GM18861 (cell line): ENCODE measurements around the gene GAD2.

ENCODE experiments used
- ATAC-seq: cut with Tn5 transposase; IDR thresholded peaks from one replicate; pipeline ENCODE4 v1.9.1; 2021; ENCODE audit not compliant: unreplicated experiment

The GAD2 gene

DNA sequence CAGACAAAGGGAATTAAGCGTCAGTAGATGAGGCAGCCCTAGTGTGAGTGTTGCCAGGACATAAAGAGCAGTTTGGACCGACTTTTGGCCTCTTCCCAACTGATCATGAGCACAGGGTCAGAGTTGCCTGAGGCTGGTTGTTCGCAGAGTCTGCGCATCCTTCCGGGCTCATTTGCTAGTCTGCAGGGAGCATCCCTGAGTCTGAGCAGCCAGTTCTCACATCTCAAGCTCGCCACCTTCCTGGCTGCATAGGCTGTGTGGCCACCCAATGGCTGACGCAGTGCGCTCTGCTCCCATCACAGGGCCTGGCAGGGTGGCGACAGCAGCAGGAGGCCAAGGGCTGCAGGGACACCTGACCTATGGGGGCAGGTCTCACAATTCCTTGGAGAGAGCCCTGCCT is 5.0 kb downstream of the GAD2 start:
- no peak for ATAC-seq

DNA sequence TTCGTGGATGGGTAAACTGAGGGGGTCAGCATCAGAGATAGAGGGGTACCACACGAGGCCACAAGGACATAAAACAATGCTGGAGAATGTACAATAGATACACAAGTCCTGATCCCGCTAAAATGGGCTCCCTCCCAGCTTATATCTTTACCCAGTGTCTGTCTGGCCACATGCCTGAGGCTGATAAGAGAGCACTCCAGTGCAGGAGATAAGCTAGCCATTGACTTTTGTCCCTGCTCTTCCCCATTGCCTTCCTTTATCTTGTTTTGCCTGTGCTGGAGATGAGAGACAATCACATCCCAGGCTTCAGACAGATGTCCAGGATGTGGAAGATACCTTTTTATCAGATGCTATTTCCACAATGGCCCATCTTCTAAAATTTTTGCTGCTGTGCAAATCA is 6.0 kb downstream of the GAD2 start:
- no peak for ATAC-seq

DNA sequence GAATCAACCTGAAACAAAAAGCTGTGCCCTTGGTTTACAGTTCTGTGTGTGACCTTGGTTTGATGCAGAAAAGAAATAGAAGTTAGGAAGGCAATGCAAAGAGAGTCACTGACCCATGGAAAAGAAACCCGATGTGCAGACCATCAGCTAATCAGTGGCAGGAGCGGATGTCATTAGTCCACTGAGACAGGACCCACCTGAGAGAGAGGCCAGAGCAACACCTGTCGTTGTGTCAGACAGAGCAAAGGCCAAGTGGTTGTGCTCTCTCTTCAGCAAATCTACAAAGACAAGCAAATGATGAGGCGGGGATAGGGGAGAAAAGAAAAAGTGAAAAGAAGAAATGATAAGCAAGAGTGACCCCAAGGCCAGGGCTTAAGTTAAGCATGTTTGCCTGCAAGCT is 8.7 kb downstream of the GAD2 start:
- no peak for ATAC-seq

DNA sequence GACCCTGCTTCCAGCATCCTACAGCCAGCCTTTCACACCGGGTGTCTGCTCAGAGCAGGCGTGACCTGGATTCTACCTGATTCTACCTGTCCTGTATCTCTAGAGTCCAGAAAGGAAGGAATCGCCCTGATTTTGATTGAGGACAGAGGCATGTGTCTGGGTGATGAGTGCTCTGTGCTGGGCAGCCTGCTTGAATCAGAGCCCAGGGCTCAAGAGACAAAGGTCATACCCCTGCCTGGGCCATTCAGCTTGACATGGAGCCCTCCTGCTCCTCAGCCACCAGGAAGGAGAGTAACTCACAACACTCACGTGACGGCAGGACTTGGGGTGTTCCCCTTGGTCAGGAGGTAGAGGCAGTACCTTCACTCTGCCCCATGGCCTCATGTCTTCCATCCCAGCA is 11.2 kb downstream of the GAD2 start:
- ATAC-seq, result no peak

DNA sequence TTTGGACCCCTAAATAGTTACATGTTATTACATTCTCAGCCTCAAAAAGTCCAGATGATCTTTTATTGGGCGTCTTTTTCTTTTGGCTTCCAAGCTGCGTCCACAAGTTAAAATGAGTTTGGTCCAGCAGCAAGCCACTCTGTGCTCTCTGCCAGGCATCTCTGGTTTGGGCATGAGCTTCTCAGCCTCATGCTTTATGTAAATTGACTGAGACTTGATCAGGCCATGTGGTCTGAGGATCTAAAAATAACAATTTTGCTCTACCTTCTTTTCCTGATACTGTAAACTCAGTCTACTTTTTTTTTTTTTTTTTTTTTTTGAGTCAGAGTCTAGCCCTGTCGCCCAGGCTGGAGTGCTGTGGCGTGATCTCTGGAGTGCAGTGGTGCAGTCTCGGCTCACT is 15.6 kb downstream of the GAD2 start:
- no peak for ATAC-seq

DNA sequence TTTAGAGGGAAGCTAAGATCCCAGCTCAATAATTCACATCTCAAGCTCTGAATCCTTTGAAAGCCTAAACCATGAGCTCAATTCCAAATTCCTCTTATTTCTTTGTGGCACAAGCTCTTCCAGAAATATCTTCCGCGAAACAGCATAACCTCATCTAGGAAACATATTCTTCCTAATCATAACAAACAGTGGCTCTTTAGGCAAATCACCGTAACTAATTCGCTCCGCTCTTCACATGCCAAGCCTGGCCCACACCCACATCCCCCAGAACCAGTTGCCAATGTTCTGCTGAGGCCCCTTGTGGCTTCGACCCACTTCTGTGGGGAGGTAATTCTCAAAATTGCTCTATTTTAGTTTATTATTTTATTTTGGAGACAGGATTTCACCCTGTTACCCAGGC is 19.2 kb downstream of the GAD2 start:
- no peak for ATAC-seq

DNA sequence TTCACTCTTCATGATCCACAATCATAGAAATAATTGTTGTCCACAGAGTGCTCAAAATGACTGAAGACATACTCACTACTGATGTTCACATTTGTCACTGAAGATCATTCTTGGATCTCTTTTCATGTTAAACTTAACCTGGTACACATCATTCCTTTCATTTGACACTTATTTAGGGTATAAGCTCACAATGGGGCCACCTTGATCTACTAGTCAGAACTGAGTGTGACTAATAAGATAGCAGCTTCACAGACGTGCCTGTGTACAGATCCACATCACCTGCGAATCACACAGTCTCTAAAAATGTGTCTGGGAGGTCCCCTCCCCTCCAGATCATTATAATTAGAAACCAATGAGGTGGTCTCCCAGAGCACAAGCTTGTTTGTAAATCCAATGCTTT is 21.8 kb downstream of the GAD2 start:
- no peak for ATAC-seq

DNA sequence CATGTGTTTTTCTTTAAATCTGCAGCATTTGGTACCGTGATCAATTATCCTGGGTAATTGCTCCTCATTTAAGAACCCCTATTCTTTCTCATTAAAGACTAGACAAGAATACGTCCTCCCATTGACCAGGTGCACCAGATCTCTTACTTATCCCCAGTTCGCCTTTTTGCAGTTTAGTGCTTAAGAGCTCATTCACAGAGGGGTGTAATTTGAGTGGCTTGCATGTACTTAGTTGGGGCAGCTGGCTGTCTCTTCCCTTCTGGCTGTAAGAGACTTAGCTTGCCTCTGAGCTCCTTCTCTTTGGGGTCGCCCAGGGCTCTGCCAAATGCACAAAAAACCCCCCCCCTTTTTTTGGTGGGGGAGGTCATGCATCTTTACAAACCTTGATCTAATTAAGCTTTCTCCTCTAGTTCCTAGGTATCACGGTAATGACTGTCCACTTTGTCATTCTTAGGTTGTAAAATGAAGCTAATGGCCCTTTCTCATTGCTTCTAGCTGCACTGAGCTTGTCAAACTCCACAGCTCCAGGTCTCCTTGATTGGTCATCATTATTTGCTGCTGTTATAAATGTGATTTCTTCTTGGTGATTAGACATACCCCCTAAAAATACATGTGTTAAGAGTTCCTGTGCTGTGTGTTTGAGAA is 26.3 kb downstream of the GAD2 start:
- no peak for ATAC-seq

DNA sequence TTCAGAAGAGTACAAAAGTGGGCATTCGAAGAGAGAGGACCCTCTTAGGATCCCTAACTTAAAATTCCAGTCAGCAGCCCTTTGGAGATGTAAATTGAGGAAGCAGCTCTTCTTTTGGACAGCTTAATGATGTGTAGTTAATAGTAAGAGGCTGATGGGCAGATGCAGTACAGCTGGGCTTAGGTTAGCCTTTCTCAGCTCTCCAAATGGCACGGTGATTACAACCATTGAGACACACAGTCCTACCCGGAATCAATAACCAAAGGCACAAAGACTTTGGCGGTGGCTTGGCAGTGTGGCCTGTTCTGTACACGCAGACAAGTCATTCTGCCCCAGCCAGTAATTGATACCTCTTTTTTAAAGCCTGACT is 26.8 kb downstream of the GAD2 start:
- ATAC-seq, result no peak

DNA sequence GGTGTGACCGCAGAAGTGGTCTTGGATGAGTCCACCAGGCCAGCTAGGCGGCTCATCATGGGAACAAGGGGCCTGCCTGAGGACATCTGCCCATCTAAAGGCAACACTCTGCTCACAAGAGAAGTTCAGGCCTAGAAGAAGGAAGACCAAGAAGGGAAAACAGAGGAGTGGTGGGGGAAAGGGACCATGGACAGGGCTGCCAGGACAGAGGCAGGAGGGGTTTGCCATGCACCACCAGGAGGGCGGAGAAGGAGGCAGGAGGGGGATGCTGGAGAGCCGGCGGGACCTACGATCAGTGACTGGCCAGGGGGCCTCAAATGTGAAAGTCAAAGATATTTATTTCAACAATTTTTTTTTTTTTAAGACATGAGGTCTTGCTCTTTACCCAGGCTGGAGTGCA is 33.1 kb downstream of the GAD2 start:
- no peak for ATAC-seq

DNA sequence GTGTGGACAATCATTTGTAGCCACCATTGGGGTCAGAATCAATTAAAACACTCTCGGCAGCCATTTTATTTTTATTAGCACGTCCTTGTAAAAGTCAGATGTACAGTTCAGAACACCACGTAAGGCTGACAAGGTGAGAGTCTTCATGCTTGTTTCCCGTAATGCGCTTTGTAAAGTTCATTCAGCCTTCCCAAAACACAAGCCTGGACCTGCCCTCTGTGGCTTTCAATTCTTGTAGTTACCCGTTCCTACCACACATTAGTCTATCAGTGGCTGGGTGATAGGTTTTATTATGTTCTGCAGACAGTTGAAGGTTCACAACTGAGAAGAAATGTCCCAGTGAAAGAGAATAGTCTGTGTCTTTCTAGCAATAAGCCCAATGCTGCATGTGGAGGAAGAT is 35.4 kb downstream of the GAD2 start:
- no peak for ATAC-seq

DNA sequence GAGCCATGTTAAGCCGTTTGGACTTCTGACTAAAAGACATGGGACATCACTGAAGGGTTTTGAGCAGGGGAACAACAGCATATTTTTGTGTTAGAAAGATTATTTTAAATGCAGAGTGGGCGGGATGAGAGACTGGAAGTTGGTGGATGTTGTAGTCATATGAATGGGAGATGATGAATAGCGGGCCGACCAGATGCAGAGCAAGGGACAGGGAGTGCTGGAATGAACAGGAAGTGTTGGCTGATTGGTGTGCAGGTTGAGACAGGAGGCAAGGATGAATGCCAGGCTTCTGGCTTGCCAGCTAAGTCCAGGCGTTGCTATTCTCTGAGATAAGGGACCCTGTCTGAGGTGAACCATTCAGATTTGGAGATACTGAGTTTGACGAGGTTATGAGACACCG is 38.0 kb downstream of the GAD2 start:
- no peak for ATAC-seq

DNA sequence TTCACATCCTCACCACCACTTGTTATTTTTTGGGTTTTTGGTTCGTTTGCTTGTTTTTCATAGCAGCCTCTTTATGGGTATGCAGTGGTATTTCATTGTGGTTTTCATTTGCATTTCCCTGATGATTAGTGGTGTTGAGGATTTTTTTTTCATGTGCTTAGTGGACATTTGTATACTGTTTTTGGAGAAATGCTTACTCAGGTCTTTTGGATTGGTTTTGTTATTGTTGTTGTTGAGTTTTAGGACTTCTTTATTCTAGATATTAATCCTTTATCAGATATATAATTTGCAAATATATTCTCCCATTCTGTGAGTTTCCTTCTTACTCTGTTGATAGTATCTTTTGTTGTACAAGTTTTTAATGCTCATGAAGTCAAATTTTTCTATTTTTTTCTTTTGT is 42.8 kb downstream of the GAD2 start:
- no peak for ATAC-seq

DNA sequence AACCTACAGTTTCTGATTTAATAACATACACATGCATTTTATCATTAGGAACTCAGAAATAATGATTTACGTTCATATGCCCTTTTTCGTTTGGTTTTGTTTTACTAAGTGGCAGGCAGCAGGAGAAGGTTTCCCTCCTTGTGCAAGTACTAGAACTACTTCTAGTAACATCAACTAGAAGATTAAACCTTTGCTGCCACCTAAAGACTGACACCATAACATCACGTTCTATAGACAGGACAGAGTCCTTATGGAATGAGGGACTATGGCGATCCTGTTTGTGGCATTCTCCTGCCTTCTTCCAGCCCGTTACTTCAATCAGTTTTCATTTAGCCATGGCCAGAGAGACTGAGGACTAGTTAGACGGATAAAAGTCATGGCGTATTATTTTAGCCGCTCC is 53.2 kb downstream of the GAD2 start:
- ATAC-seq, result no peak

DNA sequence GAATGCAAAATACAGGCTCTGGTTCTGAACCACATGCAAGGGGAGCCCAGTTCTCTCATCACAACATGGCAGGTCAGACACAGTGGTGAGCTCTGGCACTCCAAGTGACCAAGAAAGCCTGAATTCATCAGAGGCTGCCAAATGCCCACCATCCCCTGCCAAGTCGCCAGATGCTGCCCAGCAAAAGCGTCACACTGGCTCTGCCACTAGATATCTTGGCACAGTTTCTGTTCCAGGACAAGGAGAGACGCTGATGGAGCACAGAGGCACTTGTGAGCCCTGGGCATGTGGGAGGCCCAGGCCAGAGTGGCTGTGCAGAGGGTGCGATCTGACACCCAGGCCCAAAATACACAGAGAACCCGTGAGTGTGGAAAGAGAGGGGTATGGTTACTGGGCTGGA is 57.8 kb downstream of the GAD2 start:
- no peak for ATAC-seq

DNA sequence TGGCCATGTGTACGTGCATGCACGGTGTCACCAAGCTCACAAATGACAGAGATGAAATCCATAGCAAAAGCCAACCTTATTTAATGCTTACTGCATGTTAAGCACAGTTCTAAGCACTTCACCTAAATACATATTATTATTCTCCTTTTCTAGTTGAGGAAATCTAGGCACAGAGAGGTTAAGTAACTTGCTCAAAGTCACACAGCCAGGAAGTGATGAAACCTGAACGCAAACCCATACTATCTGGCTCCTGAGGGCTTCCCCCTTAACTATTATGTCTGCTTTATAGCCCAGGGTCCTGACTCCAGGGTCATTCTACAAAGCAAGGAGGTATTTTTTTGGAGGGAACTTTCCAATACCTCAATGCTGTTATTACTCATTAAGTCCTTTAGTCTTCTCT is 61.7 kb downstream of the GAD2 start:
- ATAC-seq, result no peak

DNA sequence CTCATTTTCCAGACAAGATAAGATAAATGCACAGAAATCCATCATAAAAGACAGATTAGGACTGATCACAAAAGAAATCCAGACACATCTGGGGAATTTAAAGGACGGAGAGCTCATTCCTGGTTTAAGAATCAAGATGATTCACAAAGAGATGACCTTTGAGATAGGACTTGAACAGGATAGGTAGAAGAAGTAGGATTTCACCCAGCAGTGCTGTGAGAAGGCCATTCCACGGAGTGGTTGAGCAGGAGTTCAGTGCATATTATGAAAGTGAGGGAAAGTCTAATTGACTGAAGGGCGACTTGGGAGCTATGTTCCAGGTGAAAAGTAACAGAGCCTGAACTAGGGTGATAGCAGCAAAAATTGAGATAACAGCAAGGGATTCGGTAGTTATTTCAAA is 73.7 kb downstream of the GAD2 start:
- no peak for ATAC-seq

DNA sequence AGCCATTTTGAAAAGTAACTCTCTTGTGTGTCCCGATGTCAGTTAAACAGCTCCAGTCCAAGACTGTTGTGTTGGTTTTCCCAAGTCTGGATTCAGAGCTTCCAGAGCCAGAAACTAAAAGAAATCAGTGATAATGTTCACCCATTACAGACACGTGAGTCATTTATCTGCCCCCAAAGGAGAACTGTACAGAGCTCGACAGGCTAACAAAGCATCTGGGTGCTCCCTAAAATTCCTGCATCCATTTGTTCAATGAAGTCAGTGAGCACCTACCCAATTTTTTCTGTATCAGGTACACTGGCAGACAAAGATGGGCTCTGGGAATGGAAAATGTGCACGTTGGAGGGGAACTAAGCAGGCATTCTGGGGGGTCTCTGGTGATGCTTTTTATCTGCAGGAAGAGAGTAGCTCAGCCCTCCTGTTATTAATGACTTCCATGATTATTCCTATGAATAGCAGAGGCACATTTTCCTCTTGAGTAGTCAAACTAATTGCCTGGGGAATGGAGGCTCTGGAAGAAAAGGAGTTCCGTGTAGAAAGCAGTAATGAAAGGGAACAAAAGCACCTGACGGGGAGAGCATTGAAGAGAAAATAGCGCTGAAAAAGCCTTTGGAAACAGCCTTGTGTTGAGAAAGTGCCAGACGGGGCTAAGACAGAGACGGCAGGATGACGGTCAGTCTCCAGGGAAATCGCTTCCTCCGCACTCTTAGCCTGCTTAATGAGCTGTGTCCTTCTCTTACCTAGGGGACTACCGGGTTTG is 75.3 kb downstream of the GAD2 start:
- ATAC-seq, result no peak

DNA sequence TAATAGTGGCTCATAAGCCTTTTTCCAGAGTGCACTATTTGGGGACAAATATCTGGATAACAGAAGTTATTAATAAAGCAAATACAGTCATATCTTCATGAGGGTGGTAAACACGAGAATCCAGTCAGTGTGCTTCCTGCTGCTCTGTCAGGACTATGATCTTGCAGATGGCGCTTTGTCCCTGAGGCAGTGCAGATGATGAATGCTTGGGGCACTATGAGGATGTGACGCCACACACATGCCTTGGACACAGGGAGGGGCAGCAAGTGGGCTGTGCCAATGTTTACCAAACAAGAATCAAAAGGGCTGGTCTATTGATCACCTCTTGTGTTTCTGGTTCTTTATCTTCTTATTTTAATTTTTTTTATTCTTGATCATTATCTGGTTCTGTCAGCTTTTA is 79.8 kb downstream of the GAD2 start:
- ATAC-seq, result no peak

DNA sequence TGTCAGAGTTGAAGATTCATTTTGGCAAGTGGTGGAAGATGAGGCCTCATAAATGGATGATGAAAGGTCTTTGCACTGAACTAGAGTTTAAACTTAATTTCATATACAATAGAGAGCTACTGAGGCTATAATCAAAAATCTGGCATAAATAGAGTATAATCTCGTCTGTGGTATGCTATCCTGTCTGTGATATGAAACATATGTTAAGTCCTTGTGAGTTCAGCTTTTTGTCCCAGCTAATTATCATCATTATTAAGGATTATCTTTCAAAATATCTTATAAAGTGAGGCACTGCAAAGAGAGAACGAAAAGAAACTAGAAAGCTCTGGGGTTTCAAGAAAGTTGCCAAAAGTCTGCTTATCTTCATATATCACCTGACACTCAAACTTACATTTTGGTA is 83.4 kb downstream of the GAD2 start:
- ATAC-seq, result no peak

DNA sequence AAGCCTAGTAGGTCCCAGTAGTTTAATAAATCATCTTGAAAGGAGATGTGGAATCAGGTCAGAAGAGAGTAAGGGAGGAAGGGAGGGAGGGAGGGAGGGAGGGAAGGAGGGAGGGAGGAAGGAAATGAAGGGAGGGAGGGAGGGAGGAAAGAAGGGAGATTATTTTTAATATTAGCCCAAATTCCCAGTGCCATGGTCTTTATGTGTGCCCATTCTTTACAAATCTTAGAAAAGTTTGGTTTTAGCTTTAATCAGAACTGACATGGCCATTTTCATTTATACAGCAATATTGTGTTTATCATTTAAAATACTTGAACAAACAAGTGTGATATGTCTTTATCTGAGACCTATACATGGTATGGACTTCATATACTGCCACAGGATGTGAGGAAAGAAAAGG is 86.8 kb downstream of the GAD2 start:
- no peak for ATAC-seq

DNA sequence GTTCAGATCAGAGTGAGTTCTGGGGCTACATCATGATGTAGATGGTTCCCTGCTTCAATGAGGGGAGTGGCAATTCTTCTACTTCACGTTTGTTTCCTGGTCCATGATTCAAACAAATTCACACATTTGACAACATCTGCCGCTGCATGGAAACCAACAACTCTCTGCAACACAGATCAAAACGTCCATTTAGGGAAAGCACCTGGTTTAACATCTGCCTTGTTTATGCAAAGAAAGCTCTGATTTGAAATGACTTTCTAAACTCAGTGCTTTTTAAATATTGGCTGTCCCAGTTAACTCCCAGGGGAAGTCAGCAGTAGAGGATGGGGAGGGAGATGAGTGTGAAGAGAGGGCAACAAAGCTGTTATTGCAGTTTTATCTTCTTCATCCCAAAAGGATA is 93.8 kb downstream of the GAD2 start:
- peak; percentile 79 for ATAC-seq

DNA sequence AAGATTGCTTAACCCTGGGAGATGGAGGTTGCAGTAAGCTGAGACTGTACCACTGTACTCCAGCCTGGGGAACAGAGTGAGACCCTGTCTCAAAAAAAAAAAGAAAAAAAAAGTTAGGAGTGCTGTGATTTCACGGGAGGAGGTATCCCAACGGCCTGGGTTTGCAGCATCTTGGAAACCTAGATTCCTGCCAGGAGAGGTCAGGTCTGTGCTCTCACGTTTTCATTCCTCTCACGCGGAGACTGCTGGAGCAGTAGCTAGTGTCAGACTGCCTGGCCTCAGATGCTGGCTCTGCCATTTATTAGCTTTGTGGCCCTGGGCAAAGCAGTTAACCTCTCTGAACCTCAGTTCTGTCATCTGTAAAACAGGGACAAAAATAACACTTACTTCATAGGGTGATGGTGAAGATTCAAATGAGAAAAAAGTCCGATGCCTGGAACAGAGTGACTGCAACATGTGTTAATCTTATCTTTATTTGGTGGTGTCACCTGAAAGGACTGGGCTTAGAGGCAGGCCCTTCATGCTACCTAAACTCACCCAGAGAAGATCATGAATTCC is 94.9 kb downstream of the GAD2 start:
- no peak for ATAC-seq
